NCI-H1930 (cell line): ENCODE measurements around the gene USP21.

Source experiments
- DNase-seq, 2 experiments: peaks; one replicate each; lab custom pipeline; 2025; lab: John Stamatoyannopoulos, UW

Gene USP21

GRCh38 chr1:161133220-161133740, 26.0 kb upstream of the USP21 start:
- DNase-seq, result no peak

GRCh38 chr1:161137881-161138280, 21.4 kb upstream of the USP21 start:
- no peak for DNase-seq

- no peak for DNase-seq
Measured at GRCh38 chr1:161138431-161138830, 20.9 kb upstream of the USP21 start.

GRCh38 chr1:161139766-161140165, 19.5 kb upstream of the USP21 start:
- DNase-seq, result peak in 1 of 2 experiments; percentile 6

- no peak for DNase-seq
Measured at GRCh38 chr1:161140755-161141400, 18.4 kb upstream of the USP21 start.

GRCh38 chr1:161145832-161146231, 13.5 kb upstream of the USP21 start:
- DNase-seq, result no peak

- no peak for DNase-seq
Measured at GRCh38 chr1:161153176-161153575, 6.1 kb upstream of the USP21 start.

- peak; percentile 80 to 86 for DNase-seq
Measured at GRCh38 chr1:161153682-161154337, 5.5 kb upstream of the USP21 start, which contains the start of gene UFC1. Gene UFC1 (plus strand): TSS chr1:161153978. CDS start chr1:161153998, 20 bp downstream.

- no peak for DNase-seq
Measured at GRCh38 chr1:161157867-161158266, 1.4 kb upstream of the USP21 start.

GRCh38 chr1:161158316-161159010, 837 bp upstream of the USP21 start:
- DNase-seq, result no peak

- no peak for DNase-seq
Measured at GRCh38 chr1:161159913-161160243, 578 bp downstream of the USP21 start.

- DNase-seq, result no peak
Measured at GRCh38 chr1:161160671-161161145, 1.4 kb downstream of the USP21 start.

GRCh38 chr1:161161652-161162051, 2.4 kb downstream of the USP21 start:
- DNase-seq, result no peak

- no peak for DNase-seq
Measured at GRCh38 chr1:161162052-161162451, 2.8 kb downstream of the USP21 start.

GRCh38 chr1:161162806-161163205, 3.5 kb downstream of the USP21 start:
- DNase-seq, result no peak

- DNase-seq, result no peak
Measured at GRCh38 chr1:161163793-161164192, 4.5 kb downstream of the USP21 start.

- no peak for DNase-seq
Measured at GRCh38 chr1:161164901-161165610, 5.8 kb downstream of the USP21 start.

- peak; percentile 94 to 96 for DNase-seq
Measured at GRCh38 chr1:161165742-161166668, 6.7 kb downstream of the USP21 start, which contains the start of gene PPOX. Gene PPOX (plus strand): TSS chr1:161166426. CDS start chr1:161166848, 422 bp downstream.

- DNase-seq, result no peak
Measured at GRCh38 chr1:161166669-161167548, 7.6 kb downstream of the USP21 start.

- no peak for DNase-seq
Measured at GRCh38 chr1:161168906-161169305, 9.6 kb downstream of the USP21 start.
